ELR (cell line): ENCODE data around the gene PPM1H.
"Not testable (repeated sequence)": the region's sequence is repeated elsewhere in the genome, so short reads cannot be mapped to it uniquely, and the experiment has no call there.

Experiments used
- DNase-seq: peaks from one replicate; pipeline ENCODE4 v3.0.0-alpha.2; 2015; ENCODE audit warnings: low read depth

The PPM1H gene

GRCh38 chr12:62908674-62909073 lies 26.3 kb downstream of the PPM1H start:
- no peak for DNase-seq

DNA sequence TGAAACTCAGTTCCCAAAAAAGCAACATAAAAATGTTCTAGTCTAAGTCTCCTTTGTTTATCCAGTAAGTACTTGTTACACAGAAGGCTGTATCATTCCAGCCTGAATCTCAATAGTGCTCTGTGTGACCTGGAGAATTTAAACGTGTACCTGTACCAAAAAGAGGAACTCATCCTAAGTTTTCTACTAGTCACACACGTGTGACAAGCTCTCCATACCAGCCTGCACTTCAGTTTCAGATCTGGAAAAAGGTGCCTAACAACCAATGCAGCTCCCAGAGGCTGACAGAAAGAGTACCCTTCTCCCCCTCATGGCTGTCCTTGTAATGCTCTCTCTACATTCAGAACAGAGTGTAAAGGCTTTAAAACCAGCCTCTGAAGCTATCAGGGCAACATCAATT lies 27.4 kb downstream of the PPM1H start:
- no peak for DNase-seq

DNA sequence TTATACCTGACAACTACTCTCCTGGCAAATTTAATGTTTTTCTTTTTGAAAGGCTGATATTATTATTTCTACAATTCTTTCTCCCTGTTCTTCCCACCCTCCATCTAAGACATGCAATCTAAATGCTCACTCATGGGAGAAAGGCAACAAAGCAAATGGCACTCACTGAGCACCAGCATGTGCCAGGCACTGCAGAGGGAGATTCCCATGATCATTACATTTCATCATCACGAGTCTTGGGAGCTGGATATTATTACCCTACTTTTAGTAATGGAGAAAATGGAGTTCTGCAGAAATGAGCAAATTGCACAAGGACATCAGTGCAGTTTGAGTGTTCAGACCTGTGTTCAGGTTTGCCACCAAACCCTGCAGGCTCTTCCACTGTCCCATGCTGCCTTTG lies 27.9 kb downstream of the PPM1H start:
- DNase-seq, result no peak

- DNase-seq, result no peak
These were observed 31.8 kb downstream of the PPM1H start for GRCh38 chr12:62903151-62903550.

DNA sequence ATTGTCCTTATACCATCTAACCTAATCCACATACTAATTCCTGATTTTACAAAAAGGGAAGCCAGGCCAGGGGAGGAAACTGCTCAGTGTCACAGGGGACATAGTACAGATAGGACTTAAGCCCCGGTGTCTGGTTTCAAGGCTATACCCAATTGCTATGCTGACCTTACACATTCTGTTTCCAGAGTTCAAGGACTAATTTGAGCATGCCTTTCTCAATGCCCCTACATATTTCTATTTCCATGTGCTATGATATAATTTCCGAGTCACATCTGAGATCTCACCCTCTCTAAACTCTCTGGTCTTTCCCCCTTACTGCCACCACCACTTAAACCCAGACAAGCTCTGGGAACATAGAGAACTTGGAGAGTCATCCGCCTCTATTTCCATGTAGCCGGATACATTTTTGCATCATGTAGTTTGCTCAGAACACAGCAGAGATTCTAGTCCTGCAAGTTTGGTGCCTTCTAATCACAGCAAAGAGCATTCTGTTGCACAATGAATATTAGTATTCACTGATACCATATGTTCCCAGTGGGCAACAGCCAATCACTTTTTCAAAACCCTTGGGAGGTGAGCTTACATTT lies 34.2 kb downstream of the PPM1H start:
- DNase-seq, result no peak

DNA sequence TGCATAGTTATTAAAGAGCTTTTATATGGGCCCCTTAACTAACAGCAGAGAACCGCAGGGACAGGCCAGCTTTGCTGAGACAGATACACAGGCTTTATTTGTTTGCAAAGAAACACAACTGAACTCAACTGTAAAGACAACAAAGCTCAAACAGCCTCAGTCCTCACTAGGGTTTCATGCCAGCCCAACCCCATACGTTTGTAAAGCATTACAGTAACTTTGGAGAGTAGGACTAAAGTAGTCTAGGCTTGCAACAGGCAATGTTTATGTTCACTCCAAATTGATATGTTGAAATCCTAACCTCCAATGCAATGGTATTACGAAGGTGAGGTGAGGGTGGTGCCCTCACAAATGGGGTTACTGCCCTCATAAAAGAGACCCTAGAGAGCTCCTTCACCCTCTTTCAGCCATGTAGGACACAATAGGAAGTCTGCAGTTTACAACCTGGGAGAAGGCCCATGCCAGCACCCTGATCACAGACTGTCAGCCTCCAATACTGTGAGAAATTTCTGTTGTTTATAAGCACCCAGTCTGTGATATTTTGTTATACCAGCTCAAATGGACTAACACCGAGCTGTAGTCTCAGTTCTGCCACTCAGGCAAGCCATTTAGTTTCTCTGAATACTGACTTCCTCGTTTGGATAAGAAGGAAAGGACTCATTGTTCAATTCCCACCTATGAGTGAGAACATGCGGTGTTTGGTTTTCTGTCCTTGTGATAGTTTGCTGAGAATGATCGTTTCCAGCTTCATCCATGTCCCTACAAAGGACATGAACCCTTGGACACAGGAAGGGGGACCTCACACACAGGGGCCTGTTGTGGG lies 35.2 kb downstream of the PPM1H start:
- no peak for DNase-seq

- DNase-seq, result peak; percentile 32
These were observed 36.4 kb downstream of the PPM1H start for GRCh38 chr12:62898526-62898925.

GRCh38 chr12:62895351-62895877 lies 39.5 kb downstream of the PPM1H start:
- no peak for DNase-seq

DNA sequence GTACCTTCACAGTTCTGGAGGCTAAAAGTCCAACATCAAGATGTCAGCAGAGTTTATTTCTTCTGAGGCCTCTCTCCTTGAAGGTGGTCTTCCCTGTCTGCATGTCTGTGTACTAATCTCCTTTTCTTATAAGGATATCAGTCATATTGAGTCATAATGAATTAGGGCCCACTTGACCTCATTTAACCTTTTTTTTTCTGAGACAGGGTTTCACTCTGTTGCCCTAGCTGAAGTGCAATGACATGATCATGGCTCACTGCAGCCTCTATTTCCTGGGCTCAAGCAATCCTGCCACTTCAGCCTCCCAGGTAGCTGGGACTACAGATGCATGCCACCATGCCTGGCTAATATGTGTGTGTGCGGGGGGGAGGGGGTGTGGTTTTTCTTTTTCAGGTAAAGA lies 41.7 kb downstream of the PPM1H start:
- peak; percentile 9 for DNase-seq

GRCh38 chr12:62891805-62892549 lies 43.0 kb downstream of the PPM1H start:
- no peak for DNase-seq

DNA sequence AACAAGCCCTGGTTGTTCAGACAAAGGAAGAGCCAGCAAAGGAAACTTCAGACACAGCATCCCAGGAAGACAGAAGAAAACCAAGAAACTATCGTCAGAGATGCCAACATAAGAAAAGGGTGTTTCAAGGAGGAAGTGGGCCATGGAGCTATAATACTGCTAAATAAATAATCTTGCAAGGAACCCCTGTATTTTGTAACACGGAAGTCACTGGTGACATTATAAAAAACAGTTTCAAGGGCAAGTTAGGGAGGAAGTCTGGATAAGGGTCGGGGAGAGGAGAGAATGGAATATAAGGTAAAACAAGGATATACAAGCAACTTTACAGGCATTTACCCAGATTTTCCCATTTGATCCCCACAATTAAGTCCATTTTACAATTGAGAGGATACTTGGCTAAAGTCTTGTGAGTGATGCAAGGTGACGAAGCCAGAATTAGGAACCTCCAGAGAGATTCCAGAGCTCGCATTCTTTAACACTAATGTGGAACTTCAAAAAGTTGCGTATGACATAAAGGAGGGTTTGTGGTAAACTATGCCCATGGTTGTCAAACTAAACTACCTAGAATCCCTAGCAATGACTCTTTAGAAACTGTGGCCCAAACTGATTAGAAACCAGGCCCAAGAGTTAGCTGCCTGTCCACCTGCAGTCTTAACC lies 46.4 kb downstream of the PPM1H start:
- DNase-seq, result no peak

- no peak for DNase-seq
These were observed 48.2 kb downstream of the PPM1H start for GRCh38 chr12:62886796-62887195.

DNA sequence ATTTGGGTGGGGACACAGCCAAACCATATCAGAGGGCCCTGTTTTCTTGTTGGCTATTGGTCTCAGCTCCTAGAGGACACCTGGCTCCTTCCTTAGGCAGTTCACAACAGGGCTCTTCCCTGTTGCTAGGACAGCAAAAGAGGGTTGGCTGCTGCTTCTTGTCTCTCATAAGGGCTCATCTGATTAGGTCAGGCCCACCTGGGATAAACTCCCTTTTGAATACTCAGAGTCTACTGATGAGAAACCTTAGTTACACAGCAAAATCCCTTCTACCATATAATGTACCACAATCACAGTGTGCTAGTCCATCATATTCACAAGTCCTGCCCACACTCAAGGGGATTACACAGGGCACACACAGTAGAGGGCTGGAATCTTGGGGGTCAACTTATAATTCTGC lies 49.7 kb downstream of the PPM1H start:
- no peak for DNase-seq

GRCh38 chr12:62884832-62885231 lies 50.1 kb downstream of the PPM1H start:
- DNase-seq, result not testable (repeated sequence)

DNA sequence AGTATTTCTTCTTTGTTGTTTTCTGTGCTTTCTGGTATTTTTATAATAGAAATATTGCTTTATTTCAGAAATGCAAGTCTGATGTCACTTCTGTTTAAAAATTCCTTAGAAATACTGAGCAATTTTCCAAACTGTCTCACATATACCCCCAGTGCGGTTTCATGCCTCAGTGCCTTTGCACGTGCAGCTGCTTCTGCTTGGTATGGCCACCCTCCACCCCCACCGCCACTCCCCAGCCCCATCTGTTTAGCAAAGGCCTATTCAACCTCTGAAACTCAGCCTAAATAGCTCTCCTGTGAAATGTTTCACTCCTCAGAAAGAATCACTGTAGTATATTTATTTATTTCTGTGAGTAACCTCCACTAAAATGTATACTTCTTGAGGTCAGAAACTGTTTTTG lies 52.3 kb downstream of the PPM1H start:
- no peak for DNase-seq

GRCh38 chr12:62882140-62882539 lies 52.8 kb downstream of the PPM1H start:
- no peak for DNase-seq

DNA sequence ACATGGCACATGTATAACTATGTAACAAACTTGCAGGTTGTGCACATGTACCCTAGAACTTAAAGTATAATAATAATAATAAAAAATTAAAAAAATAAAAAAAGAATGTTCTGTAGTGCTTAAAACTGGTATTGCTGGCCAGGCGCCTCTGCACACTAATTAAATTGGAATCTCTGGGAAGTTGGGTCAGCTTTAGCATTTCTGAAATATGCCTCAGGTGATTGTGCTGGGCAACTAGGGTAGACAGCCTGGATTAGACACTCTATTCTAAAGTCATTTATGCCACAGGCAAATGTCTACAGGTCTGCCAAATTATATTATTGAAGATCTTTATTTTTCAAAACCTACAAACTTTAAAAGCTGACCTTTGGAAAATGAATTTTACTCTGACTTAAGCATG lies 55.3 kb downstream of the PPM1H start:
- DNase-seq, result peak; percentile 40

- DNase-seq, result not testable (repeated sequence)
These were observed 55.7 kb downstream of the PPM1H start for GRCh38 chr12:62879228-62879627.

DNA sequence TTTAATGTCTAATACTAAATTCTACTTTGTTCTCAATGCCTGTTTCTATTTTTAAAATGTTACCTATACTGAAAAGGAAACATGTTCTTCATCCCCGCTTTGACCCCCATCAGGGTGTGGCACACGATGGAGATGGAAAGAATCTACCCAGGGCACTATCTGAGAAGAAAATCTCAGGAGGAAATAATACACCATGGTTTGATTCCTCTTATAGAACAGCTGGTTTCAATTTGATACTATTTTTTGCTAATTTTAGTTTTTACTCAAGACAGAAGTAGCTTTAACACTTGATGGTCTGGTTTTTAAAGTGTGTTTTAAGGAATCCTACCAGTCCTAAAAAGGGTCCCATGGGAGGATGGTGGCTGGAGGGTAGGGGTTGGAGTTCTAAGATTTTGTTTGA lies 56.7 kb downstream of the PPM1H start:
- no peak for DNase-seq

- DNase-seq, result no peak
These were observed 57.9 kb downstream of the PPM1H start for GRCh38 chr12:62876938-62877548.

DNA sequence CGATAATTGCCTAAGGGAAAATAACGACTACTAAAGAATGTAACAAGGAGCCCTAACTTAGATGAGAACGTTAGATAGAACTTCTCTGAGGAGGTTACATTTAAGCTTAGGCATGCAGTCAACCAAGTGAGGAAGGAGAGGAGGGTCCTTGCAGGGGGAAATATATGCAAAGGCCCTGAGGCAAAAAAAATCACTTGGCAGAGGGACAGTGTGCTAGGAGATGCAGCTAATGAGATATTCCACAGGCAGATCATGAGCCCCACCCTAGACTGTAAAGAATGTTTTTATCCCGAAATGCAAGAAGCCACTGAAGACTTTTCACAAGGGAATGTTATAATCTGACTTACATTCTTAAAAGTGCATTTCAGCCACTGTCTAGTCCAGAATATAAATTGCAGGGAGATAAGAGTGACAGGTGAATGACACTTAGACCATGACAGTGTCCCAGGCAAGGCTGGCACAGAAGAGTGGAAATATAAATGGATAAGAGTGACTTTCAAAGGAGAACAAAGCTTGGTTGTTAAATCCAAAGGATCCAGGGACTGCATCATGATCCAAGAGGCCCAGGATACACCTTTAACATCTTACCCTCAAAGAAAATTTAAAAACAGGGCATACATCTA lies 61.0 kb downstream of the PPM1H start:
- DNase-seq, result no peak
